Measurements from ENCODE around the gene ZER1. TPM values are rescaled to one million over a fixed set of nuclear protein-coding genes. Genes with fewer than 3 reads are reported as not detected.

ZER1 gene
- total and polyA plus RNA-seq, 2 experiments from 2014 or later: 74.1 to 89.6 TPM

- Histone ChIP-seq H3K27ac (no peak overlapping the region), H3K4me1 (ENCODE audit: low read depth) (peaks cover 5% of the 10 kb centered on the region), H3K27me3 (no peaks in the 10 kb centered on the region), H3K36me3 (no peaks in the 10 kb centered on the region), H3K4me3 (no peak overlapping the region), H3K9me3 (ENCODE audit: low read depth) (no peaks in the 10 kb centered on the region)
- DNase-seq (ENCODE audit: low read depth in 1 of 2, low spot score in 1 of 2): no peak
- TF ChIP-seq CTCF (IDR thresholded peaks at IDR 0.05; ENCODE audit: low read depth, low read length): no peak
Observed at GRCh38 chr9:128774804-128775203, 3.1 kb upstream of the ZER1 start.

- Histone ChIP-seq H3K4me3 (no peak overlapping the region), H3K4me1 (ENCODE audit: low read depth) (peaks cover 5% of the 10 kb centered on the region), H3K36me3 (no peaks in the 10 kb centered on the region), H3K9me3 (ENCODE audit: low read depth) (no peaks in the 10 kb centered on the region), H3K27me3 (no peaks in the 10 kb centered on the region), H3K27ac (no peak overlapping the region)
- no peak for DNase-seq (ENCODE audit: low read depth in 1 of 2, low spot score in 1 of 2)
- TF ChIP-seq CTCF (IDR thresholded peaks at IDR 0.05; ENCODE audit: low read depth, low read length): no peak
Observed at GRCh38 chr9:128773049-128773448, 1.3 kb upstream of the ZER1 start.

GRCh38 chr9:128771094-128771721 is 519 bp downstream of the ZER1 start:
- Histone ChIP-seq H3K36me3 (no peaks in the 10 kb centered on the region), H3K27me3 (no peaks in the 10 kb centered on the region), H3K4me3 (peak overlapping the region; percentile 97), H3K4me1 (ENCODE audit: low read depth) (peaks cover 5% of the 10 kb centered on the region), H3K27ac (peak overlapping the region; percentile 96), H3K9me3 (ENCODE audit: low read depth) (no peaks in the 10 kb centered on the region)
- no peak for TF ChIP-seq CTCF (IDR thresholded peaks at IDR 0.05; ENCODE audit: low read depth, low read length)
- peak; percentile 33 to 61 for DNase-seq (ENCODE audit: low read depth in 1 of 2, low spot score in 1 of 2)

- no peaks in the 10 kb centered on the region for H3K36me3 ChIP-seq
- no peak for TF ChIP-seq CTCF (IDR thresholded peaks at IDR 0.05; ENCODE audit: low read depth, low read length)
- peak overlapping the region; percentile 97 for H3K4me3 ChIP-seq
- H3K27ac ChIP-seq: peak overlapping the region; percentile 96
- no peaks in the 10 kb centered on the region for H3K27me3 ChIP-seq
- peaks cover 5% of the 10 kb centered on the region for H3K4me1 ChIP-seq (ENCODE audit: low read depth)
- no peaks in the 10 kb centered on the region for H3K9me3 ChIP-seq (ENCODE audit: low read depth)
- no peak for DNase-seq (ENCODE audit: low read depth in 1 of 2, low spot score in 1 of 2)
Observed at GRCh38 chr9:128770286-128771030, 1.3 kb downstream of the ZER1 start.

GRCh38 chr9:128768606-128769005 is 3.1 kb downstream of the ZER1 start:
- Histone ChIP-seq H3K36me3 (no peaks in the 10 kb centered on the region), H3K4me3 (no peak overlapping the region), H3K27ac (no peak overlapping the region), H3K4me1 (ENCODE audit: low read depth) (peaks cover 5% of the 10 kb centered on the region), H3K9me3 (ENCODE audit: low read depth) (no peaks in the 10 kb centered on the region), H3K27me3 (no peaks in the 10 kb centered on the region)
- DNase-seq (ENCODE audit: low read depth in 1 of 2, low spot score in 1 of 2): no peak
- no peak for TF ChIP-seq CTCF (IDR thresholded peaks at IDR 0.05; ENCODE audit: low read depth, low read length)
